H9 (cell line): ENCODE results near the gene SPAG17. TPM values are rescaled to one million over a fixed set of nuclear protein-coding genes. Genes with fewer than 3 reads are reported as not detected.

ENCODE experiments used
- DNase-seq: peaks from one replicate; pipeline ENCODE4 v3.0.0-alpha.2; 2017
- H2AFZ ChIP-seq: one replicate; pipeline ENCODE4 v1.6.1; 2013; ENCODE audit warnings: mild to moderate bottlenecking, low read length, control low read depth, moderate library complexity
- H2AK5ac ChIP-seq: 2 replicates; pipeline ENCODE4 v1.6.1; 2013; ENCODE audit warnings: low read length, control low read depth, mixed read lengths; ENCODE audit not compliant: insufficient read length
- H2BK120ac ChIP-seq: one replicate; pipeline ENCODE4 v1.6.1; 2013; ENCODE audit warnings: low read depth, mild to moderate bottlenecking, low read length, control low read depth, inconsistent platforms; ENCODE audit not compliant: poor library complexity, severe bottlenecking
- H2BK12ac ChIP-seq: 2 replicates; pipeline ENCODE4 v1.6.1; 2013; ENCODE audit warnings: low read length, control low read depth, mixed read lengths, low read depth; ENCODE audit not compliant: insufficient read length
- H2BK15ac ChIP-seq: 2 replicates; pipeline ENCODE4 v1.6.1; 2013; ENCODE audit warnings: low read depth, low read length, control low read depth
- H2BK20ac ChIP-seq: one replicate; pipeline ENCODE4 v1.6.1; 2013; ENCODE audit warnings: low read depth, mild to moderate bottlenecking, low read length, control low read depth, inconsistent platforms; ENCODE audit not compliant: poor library complexity, severe bottlenecking
- H2BK5ac ChIP-seq: 2 replicates; pipeline ENCODE4 v1.6.1; 2013; ENCODE audit warnings: low read length, control low read depth, mixed read lengths; ENCODE audit not compliant: insufficient read length
- H3K14ac ChIP-seq: 2 replicates; pipeline ENCODE4 v1.6.1; 2013; ENCODE audit warnings: low read length, control low read depth; ENCODE audit not compliant: insufficient read depth
- H3K18ac ChIP-seq: 2 replicates; pipeline ENCODE4 v1.6.1; 2013; ENCODE audit warnings: low read depth, mild to moderate bottlenecking, mixed read lengths, low read length, control low read depth; ENCODE audit not compliant: insufficient read length
- H3K23ac ChIP-seq: 2 replicates; pipeline ENCODE4 v1.6.1; 2013; ENCODE audit warnings: low read length, control low read depth, mixed read lengths, low read depth; ENCODE audit not compliant: insufficient read length
- H3K23me2 ChIP-seq: 2 replicates; pipeline ENCODE4 v1.6.1; 2013; ENCODE audit warnings: low read depth, mild to moderate bottlenecking, mixed read lengths, low read length, control low read depth; ENCODE audit not compliant: insufficient read length, poor library complexity, severe bottlenecking
- H3K27ac ChIP-seq: 2 replicates; pipeline ENCODE4 v1.5.1; 2013; ENCODE audit warnings: low read length, control low read depth, mixed read lengths, low read depth; ENCODE audit not compliant: insufficient read length
- H3K27me3 ChIP-seq: 2 replicates; pipeline ENCODE4 v1.6.1; 2013; ENCODE audit warnings: low read length, control low read depth, inconsistent platforms; ENCODE audit not compliant: insufficient read depth
- H3K4ac ChIP-seq: 2 replicates; pipeline ENCODE4 v1.6.1; 2013; ENCODE audit warnings: low read depth, mild to moderate bottlenecking, control low read depth, inconsistent platforms, low read length, moderate library complexity
- H3K4me1 ChIP-seq: 2 replicates; pipeline ENCODE4 v1.6.1; 2013; ENCODE audit warnings: low read length, control low read depth, inconsistent platforms; ENCODE audit not compliant: insufficient read depth
- H3K4me2 ChIP-seq: 2 replicates; pipeline ENCODE4 v1.6.1; 2013; ENCODE audit warnings: low read length, control low read depth, mixed read lengths; ENCODE audit not compliant: insufficient read length, insufficient read depth
- H3K56ac ChIP-seq: 2 replicates; pipeline ENCODE4 v1.6.1; 2013; ENCODE audit warnings: low read depth, mild to moderate bottlenecking, mixed read lengths, low read length, control low read depth; ENCODE audit not compliant: insufficient read length
- H3K79me1 ChIP-seq: 2 replicates; pipeline ENCODE4 v1.6.1; 2013; ENCODE audit warnings: low read depth, mild to moderate bottlenecking, moderate library complexity, low read length, control low read depth, inconsistent platforms; ENCODE audit not compliant: insufficient read depth, poor library complexity, severe bottlenecking
- H3K79me2 ChIP-seq: 2 replicates; pipeline ENCODE4 v1.6.1; 2013; ENCODE audit warnings: low read length, control low read depth, inconsistent platforms; ENCODE audit not compliant: insufficient read depth
- H3K9ac ChIP-seq: 2 replicates; pipeline ENCODE4 v1.6.1; 2013; ENCODE audit warnings: low read length, control low read depth, mixed read lengths; ENCODE audit not compliant: insufficient read length; ENCODE audit errors: extremely low read depth
- H3K9me3 ChIP-seq: one replicate; pipeline ENCODE4 v1.6.1; 2013; ENCODE audit warnings: low read depth, low read length, inconsistent platforms; ENCODE audit not compliant: control insufficient read depth
- H3T11ph ChIP-seq: one replicate; pipeline ENCODE4 v1.6.1; 2013; ENCODE audit warnings: mild to moderate bottlenecking, low read length, control low read depth, inconsistent platforms
- H4K20me1 ChIP-seq: one replicate; pipeline ENCODE4 v1.6.1; 2013; ENCODE audit not compliant: control insufficient read depth, insufficient read length, insufficient read depth
- H4K5ac ChIP-seq: 2 replicates; pipeline ENCODE4 v1.6.1; 2013; ENCODE audit warnings: low read depth, mild to moderate bottlenecking, mixed read lengths, low read length, control low read depth; ENCODE audit not compliant: insufficient read length
- H4K8ac ChIP-seq: replicated peaks from 2 replicates; pipeline ENCODE4 v1.6.1; 2013; ENCODE audit warnings: low read length, control low read depth, mixed read lengths, low read depth; ENCODE audit not compliant: insufficient read length
- H4K91ac ChIP-seq: 2 replicates; pipeline ENCODE4 v1.6.1; 2013; ENCODE audit warnings: low read depth, mild to moderate bottlenecking, moderate library complexity, mixed read lengths, low read length, control low read depth; ENCODE audit not compliant: insufficient read length
- H3K27ac Mint-ChIP-seq, 3 experiments: 2 replicates in 2 of 3; 3 replicates in 1 of 3; pipeline ENCODE4 v1.8.0; 2020 to 2021; ENCODE audit warnings: mixed read lengths in 3 of 3, mild to moderate bottlenecking in 1 of 3, moderate library complexity in 1 of 3
- H3K27me3 Mint-ChIP-seq: 2 replicates; pipeline ENCODE4 v1.8.0; 2021; ENCODE audit warnings: low read depth, mild to moderate bottlenecking, moderate library complexity, mixed read lengths
- H3K36me3 Mint-ChIP-seq, 3 experiments: 2 replicates in 2 of 3; 3 replicates in 1 of 3; pipeline ENCODE4 v1.8.0; 2020 to 2021; ENCODE audit warnings: low read depth in 3 of 3, mixed read lengths in 3 of 3; ENCODE audit not compliant: insufficient read depth in 1 of 3
- H3K4me1 Mint-ChIP-seq, 2 experiments: 2 replicates each; pipeline ENCODE4 v1.8.0; 2020; ENCODE audit warnings: mixed read lengths in 2 of 2
- H3K4me3 Mint-ChIP-seq, 2 experiments: 2 replicates in 1 of 2; 3 replicates in 1 of 2; pipeline ENCODE4 v1.8.0; 2020 to 2021; ENCODE audit warnings: mild to moderate bottlenecking in 2 of 2, mixed read lengths in 2 of 2, moderate library complexity in 1 of 2
- H3K9me3 Mint-ChIP-seq, 2 experiments: 2 replicates in 1 of 2; 3 replicates in 1 of 2; pipeline ENCODE4 v1.8.0; 2020; ENCODE audit warnings: mild to moderate bottlenecking in 2 of 2, mixed read lengths in 2 of 2, moderate library complexity in 1 of 2
- CTCF ChIP-seq: fragments of 200-600 bp; sonication (generic); conservative IDR thresholded peaks from 3 replicates; pipeline ENCODE4 v1.8.0; 2021; ENCODE audit warnings: antibody characterized with exemption, mild to moderate bottlenecking
- WGBS: extraction: QIAGEN DNeasy Blood & Tissue Kit; methylation state at CpG from one replicate; pipeline ENCODE4 v1.1.7; 2013; ENCODE audit warnings: missing lambda C conversion rate, low lambda C conversion rate, mixed read lengths; ENCODE audit not compliant: insufficient read length; ENCODE audit errors: extremely low coverage; 5-methylcytosine and 5-hydroxymethylcytosine counted together
- total RNA-seq: library from RNA; stranded (reverse); gene quantifications from 2 replicates; pipeline ENCODE4 v1.2.1, GENCODE V29; 2021

The SPAG17 gene
- total RNA-seq, 1 experiment from 2014 or later = 0.37 TPM

- Histone ChIP-seq H2AFZ (no peak overlapping the region), H3K23me2 (no peaks in the 10 kb centered on the region), H3K56ac (no peak overlapping the region), H3K9ac (no peak overlapping the region), H2AK5ac (no peak overlapping the region), H2BK5ac (no peak overlapping the region), H2BK15ac (no peak overlapping the region), H3K27ac (no peak overlapping the region), H3K4me2 (no peak overlapping the region), H2BK12ac (no peak overlapping the region), H2BK20ac (no peak overlapping the region), H3K79me2 (no peaks in the 10 kb centered on the region), H4K91ac (no peak overlapping the region), H3K14ac (no peak overlapping the region), H4K8ac (no peak overlapping the region), H3K23ac (no peak overlapping the region), H2BK120ac (no peak overlapping the region), H4K20me1 (no peaks in the 10 kb centered on the region), H3K4me1 (no peaks in the 10 kb centered on the region), H3T11ph (no peak overlapping the region), H3K18ac (no peak overlapping the region), H4K5ac (no peak overlapping the region), H3K79me1 (no peaks in the 10 kb centered on the region), H3K4ac (no peak overlapping the region), H3K9me3 (no peaks in the 10 kb centered on the region), H3K27me3 (no peaks in the 10 kb centered on the region)
- Mint-ChIP-seq H3K4me1 (no peaks in the 10 kb centered on the region), H3K27me3 (no peaks in the 10 kb centered on the region), H3K9me3 (no peaks in the 10 kb centered on the region), H3K4me3 (no peak overlapping the region), H3K27ac (no peak overlapping the region), H3K36me3 (no peaks in the 10 kb centered on the region)
- WGBS = no CpG with 5 or more reads among the region's 3 CpGs
- no peak for TF ChIP-seq CTCF
- no peak for DNase-seq
Measured at GRCh38 chr1:117976381-117976780, 208.6 kb downstream of the SPAG17 start.
